Liver (tissue), 9 donors: ENCODE results near the gene VEGFA. TPM values are rescaled to one million over a fixed set of nuclear protein-coding genes. Genes with fewer than 3 reads are reported as not detected.

ENCODE experiments used
- DNase-seq: peaks from one replicate; pipeline ENCODE4 v3.0.0-alpha.2; 2017; ENCODE audit warnings: low spot score
- H3K27ac ChIP-seq, 2 donors: one replicate each; pipeline ENCODE4 v1.7.0; 2013; ENCODE audit warnings: inconsistent platforms in 2 of 2, low read length in 2 of 2, control low read depth in 1 of 2, low read depth in 1 of 2, mild to moderate bottlenecking in 1 of 2
- H3K27me3 ChIP-seq, 4 donors: one replicate each; pipeline versions ENCODE4 v1.6.1 to v1.7.0; 2013; ENCODE audit warnings: low read length in 3 of 4, inconsistent platforms in 1 of 4, mild to moderate bottlenecking in 1 of 4, moderate library complexity in 1 of 4; ENCODE audit not compliant: control insufficient read depth in 4 of 4, insufficient read depth in 4 of 4
- H3K36me3 ChIP-seq, 4 donors: one replicate each; pipeline versions ENCODE4 v1.6.1 to v1.7.0; 2013; ENCODE audit warnings: low read length in 3 of 4, mild to moderate bottlenecking in 3 of 4, low read depth in 1 of 4, moderate library complexity in 1 of 4; ENCODE audit not compliant: control insufficient read depth in 4 of 4, insufficient read depth in 3 of 4
- H3K4me1 ChIP-seq, 4 donors: one replicate each; pipeline versions ENCODE4 v1.6.1 to v1.7.0; 2013; ENCODE audit warnings: low read length in 3 of 4, mild to moderate bottlenecking in 3 of 4, moderate library complexity in 1 of 4; ENCODE audit not compliant: control insufficient read depth in 4 of 4, insufficient read depth in 4 of 4
- H3K4me3 ChIP-seq, 3 donors: one replicate each; pipeline versions ENCODE4 v1.6.1 to v1.7.0; 2013; ENCODE audit warnings: low read length in 3 of 3, control low read depth in 1 of 3, low read depth in 1 of 3, mild to moderate bottlenecking in 1 of 3
- H3K9ac ChIP-seq, 2 donors: one replicate each; pipeline ENCODE4 v1.7.0; 2013; ENCODE audit warnings: low read length in 2 of 2, mild to moderate bottlenecking in 2 of 2, moderate library complexity in 2 of 2, control low read depth in 1 of 2, low read depth in 1 of 2
- H3K9me3 ChIP-seq, 4 donors: one replicate each; pipeline versions ENCODE4 v1.6.1 to v1.7.0; 2013; ENCODE audit warnings: low read length in 3 of 4; ENCODE audit not compliant: control insufficient read depth in 4 of 4
- EGR1 ChIP-seq, 2 donors: IDR thresholded peaks; 2 replicates each; pipeline ENCODE4 v1.6.1; 2016 to 2018; ENCODE audit warnings: antibody characterized with exemption in 2 of 2, low read depth in 2 of 2
- FOXA2 ChIP-seq: IDR thresholded peaks from 2 replicates; pipeline ENCODE4 v1.6.1; 2016; ENCODE audit warnings: antibody characterized with exemption
- GABPA ChIP-seq, 2 donors: IDR thresholded peaks in 1 of 2; conservative IDR thresholded peaks in 1 of 2; 2 replicates each; pipeline ENCODE4 v1.6.1; 2016; ENCODE audit warnings: antibody characterized with exemption in 2 of 2, mild to moderate bottlenecking in 1 of 2, moderate library complexity in 1 of 2
- HNF4A ChIP-seq, 2 donors: conservative IDR thresholded peaks; 2 replicates each; pipeline ENCODE4 v1.6.1; 2016; ENCODE audit warnings: antibody characterized with exemption in 2 of 2, mild to moderate bottlenecking in 2 of 2
- HNF4G ChIP-seq: IDR thresholded peaks from 2 replicates; pipeline ENCODE4 v1.6.1; 2016; ENCODE audit warnings: antibody characterized with exemption
- JUND ChIP-seq, 2 donors: IDR thresholded peaks; 2 replicates each; pipeline ENCODE4 v1.6.1; 2016; ENCODE audit warnings: antibody characterized with exemption in 2 of 2
- RXRA ChIP-seq, 2 donors: IDR thresholded peaks; 2 replicates each; pipeline ENCODE4 v1.6.1; 2017 to 2018; ENCODE audit warnings: antibody characterized with exemption in 2 of 2, mild to moderate bottlenecking in 1 of 2
- SP1 ChIP-seq: IDR thresholded peaks from 2 replicates; pipeline ENCODE4 v1.6.1; 2018; ENCODE audit warnings: antibody characterized with exemption, mild to moderate bottlenecking
- YY1 ChIP-seq: IDR thresholded peaks from 2 replicates; pipeline ENCODE4 v1.6.1; 2016; ENCODE audit warnings: antibody characterized with exemption, mild to moderate bottlenecking
- WGBS: extraction: QIAGEN DNeasy Blood & Tissue Kit; methylation state at CpG from one replicate; pipeline ENCODE4 v1.1.7; 2013; 5-methylcytosine and 5-hydroxymethylcytosine counted together
- polyA plus RNA-seq, 2 donors: library from polyadenylated mRNA; stranded (reverse) in 1 of 2; unstranded in 1 of 2; fragments of 200-250 nt in 1 of 2; fragments of >200 nt in 1 of 2; fragmentation: Nextera tagmentation in 1 of 2; extraction: Ambion mirVana in 1 of 2; gene quantifications; one replicate each; pipeline versions ENCODE4 v1.2.1 to v1.2.3, GENCODE V29; 2013 to 2015
- total RNA-seq, 2 donors: library from RNA; depleted of rRNA; stranded (reverse); fragments of >200 nt; gene quantifications; one replicate each; pipeline ENCODE4 v1.2.3, GENCODE V29; 2014
- TF ChIP-seq, protein P1 (sequence below): IDR thresholded peaks from 2 replicates; pipeline ENCODE4 v1.6.1; 2016; ENCODE audit warnings: antibody characterized with exemption, mild to moderate bottlenecking
- TF ChIP-seq, protein P2 (sequence below): IDR thresholded peaks from 2 replicates; pipeline ENCODE4 v1.6.1; 2016; ENCODE audit warnings: antibody characterized with exemption
- TF ChIP-seq, protein P3 (sequence below): IDR thresholded peaks from 2 replicates; pipeline ENCODE4 v1.6.1; 2016; ENCODE audit warnings: antibody characterized with exemption
- donor health status: healthy.
- donor health status: healthy.
- donor health status: healthy.
- donor health status: healthy.
- donor health status: healthy.

Gene VEGFA
- total and polyA plus RNA-seq, 4 donors, result 14.7 to 160 (median 65.2) TPM

DNA sequence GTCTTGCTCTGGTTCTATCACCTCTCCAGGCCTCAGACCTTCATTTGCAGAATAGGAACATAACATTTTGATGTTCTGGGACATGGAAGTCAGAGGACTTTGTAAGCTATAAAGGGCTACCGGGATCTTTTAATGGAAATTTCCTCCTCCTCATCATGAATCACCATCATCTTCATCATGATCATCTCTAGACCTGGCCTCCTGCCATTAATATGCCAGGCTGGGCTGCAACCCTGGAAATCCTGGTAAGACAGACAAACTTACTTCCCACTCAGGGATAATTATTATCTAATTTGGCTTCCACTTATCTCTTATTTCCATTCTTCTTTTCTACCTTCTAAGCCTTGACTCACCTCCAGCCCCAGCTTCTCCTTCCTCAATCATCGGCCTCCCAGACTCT, 41.4 kb upstream of the VEGFA start:
- no peak for DNase-seq
- Histone ChIP-seq H3K4me3 (no peak overlapping the region), H3K9me3 (peaks cover 0 to 8% (median 0%) of the 10 kb centered on the region in 4 donors), H3K9ac (no peak overlapping the region), H3K27ac (no peak overlapping the region), H3K36me3 (no peaks in the 10 kb centered on the region), H3K4me1 (no peaks in the 10 kb centered on the region), H3K27me3 (no peaks in the 10 kb centered on the region)
- WGBS, result 84% methylated on average over 2 of the region's 2 CpGs
- TF ChIP-seq YY1 (no peak), RXRA (IDR thresholded peaks at IDR 0.05) (no peak), JUND (IDR thresholded peaks at IDR 0.05) (no peak), HNF4G (no peak), HNF4A (conservative IDR thresholded peaks at IDR 0.05) (no peak), SP1 (no peak), GABPA (IDR thresholded peaks at IDR 0.05 in 1 of 2, conservative IDR thresholded peaks at IDR 0.05 in 1 of 2) (no peak), EGR1 (IDR thresholded peaks at IDR 0.05; ENCODE audit: low read depth in 2 of 2) (no peak)
- TF ChIP-seq, protein P1, sequence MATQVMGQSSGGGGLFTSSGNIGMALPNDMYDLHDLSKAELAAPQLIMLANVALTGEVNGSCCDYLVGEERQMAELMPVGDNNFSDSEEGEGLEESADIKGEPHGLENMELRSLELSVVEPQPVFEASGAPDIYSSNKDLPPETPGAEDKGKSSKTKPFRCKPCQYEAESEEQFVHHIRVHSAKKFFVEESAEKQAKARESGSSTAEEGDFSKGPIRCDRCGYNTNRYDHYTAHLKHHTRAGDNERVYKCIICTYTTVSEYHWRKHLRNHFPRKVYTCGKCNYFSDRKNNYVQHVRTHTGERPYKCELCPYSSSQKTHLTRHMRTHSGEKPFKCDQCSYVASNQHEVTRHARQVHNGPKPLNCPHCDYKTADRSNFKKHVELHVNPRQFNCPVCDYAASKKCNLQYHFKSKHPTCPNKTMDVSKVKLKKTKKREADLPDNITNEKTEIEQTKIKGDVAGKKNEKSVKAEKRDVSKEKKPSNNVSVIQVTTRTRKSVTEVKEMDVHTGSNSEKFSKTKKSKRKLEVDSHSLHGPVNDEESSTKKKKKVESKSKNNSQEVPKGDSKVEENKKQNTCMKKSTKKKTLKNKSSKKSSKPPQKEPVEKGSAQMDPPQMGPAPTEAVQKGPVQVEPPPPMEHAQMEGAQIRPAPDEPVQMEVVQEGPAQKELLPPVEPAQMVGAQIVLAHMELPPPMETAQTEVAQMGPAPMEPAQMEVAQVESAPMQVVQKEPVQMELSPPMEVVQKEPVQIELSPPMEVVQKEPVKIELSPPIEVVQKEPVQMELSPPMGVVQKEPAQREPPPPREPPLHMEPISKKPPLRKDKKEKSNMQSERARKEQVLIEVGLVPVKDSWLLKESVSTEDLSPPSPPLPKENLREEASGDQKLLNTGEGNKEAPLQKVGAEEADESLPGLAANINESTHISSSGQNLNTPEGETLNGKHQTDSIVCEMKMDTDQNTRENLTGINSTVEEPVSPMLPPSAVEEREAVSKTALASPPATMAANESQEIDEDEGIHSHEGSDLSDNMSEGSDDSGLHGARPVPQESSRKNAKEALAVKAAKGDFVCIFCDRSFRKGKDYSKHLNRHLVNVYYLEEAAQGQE, result no peak
- TF ChIP-seq, protein P2, sequence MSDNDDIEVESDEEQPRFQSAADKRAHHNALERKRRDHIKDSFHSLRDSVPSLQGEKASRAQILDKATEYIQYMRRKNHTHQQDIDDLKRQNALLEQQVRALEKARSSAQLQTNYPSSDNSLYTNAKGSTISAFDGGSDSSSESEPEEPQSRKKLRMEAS, result no peak
- TF ChIP-seq, protein P3, sequence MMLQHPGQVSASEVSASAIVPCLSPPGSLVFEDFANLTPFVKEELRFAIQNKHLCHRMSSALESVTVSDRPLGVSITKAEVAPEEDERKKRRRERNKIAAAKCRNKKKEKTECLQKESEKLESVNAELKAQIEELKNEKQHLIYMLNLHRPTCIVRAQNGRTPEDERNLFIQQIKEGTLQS, result no peak

DNA sequence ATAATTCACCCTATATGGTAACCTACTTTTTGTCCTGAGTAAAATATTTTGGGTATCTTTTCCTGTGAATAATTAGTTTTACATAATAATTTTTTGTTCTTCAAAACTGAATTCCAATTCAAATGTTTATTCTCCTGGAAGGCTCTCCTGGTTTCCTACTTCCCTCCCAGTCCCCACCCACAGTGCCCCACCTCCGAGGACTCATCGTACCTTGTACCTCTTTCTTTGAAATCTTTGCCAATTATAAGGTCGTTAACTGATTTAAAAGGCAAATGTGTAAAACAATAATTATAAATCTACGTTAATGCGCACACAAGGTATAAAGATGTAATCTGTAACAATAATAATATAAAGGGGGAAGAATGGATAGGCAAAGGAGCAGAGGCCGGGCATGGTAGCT, 40.5 kb upstream of the VEGFA start:
- no peak for DNase-seq
- TF ChIP-seq EGR1 (IDR thresholded peaks at IDR 0.05; ENCODE audit: low read depth in 2 of 2) (no peak), RXRA (IDR thresholded peaks at IDR 0.05) (no peak)
- TF ChIP-seq, protein P2, result no peak
- Histone ChIP-seq H3K4me1 (no peaks in the 10 kb centered on the region), H3K9ac (no peak overlapping the region), H3K27ac (no peak overlapping the region), H3K9me3 (peaks cover 0 to 8% (median 0%) of the 10 kb centered on the region in 4 donors), H3K36me3 (no peaks in the 10 kb centered on the region), H3K4me3 (no peak overlapping the region), H3K27me3 (no peaks in the 10 kb centered on the region)
- WGBS, result 89% methylated on average over 6 of the region's 6 CpGs

DNA sequence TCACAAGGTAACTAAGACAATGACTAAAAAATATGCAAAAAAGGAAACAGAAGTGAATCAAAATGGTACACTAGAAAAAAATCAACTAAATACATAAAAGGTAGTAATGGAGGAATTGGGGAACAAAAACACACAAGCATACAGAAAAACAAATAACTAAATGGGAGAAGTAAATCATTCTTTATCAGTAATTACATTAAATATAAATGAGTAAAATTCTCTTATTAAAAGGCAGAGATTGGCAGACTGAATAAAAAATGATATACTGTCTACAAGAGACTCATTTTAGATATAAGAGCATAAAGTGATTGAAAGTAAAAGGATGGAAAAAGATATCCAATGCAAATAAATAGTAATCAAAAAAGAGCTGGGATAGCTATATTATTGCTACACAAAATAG, 39.4 kb upstream of the VEGFA start:
- TF ChIP-seq, protein P1, result no peak
- TF ChIP-seq YY1 (no peak), HNF4A (conservative IDR thresholded peaks at IDR 0.05) (no peak), FOXA2 (no peak), RXRA (IDR thresholded peaks at IDR 0.05) (no peak)
- no peak overlapping the region for H3K4me3 ChIP-seq
- no peaks in the 10 kb centered on the region for H3K4me1 ChIP-seq
- H3K27ac ChIP-seq, result no peak overlapping the region
- no peak overlapping the region for H3K9ac ChIP-seq
- no peaks in the 10 kb centered on the region for H3K27me3 ChIP-seq
- DNase-seq, result no peak
- H3K36me3 ChIP-seq, result no peaks in the 10 kb centered on the region
- H3K9me3 ChIP-seq, result peaks cover 0 to 8% (median 0%) of the 10 kb centered on the region in 4 donors
